Stimulated activated CD4-positive, alpha-beta T cell treated with anti-CD3 and anti-CD28 coated beads, Interleukin-12 subunit alpha, Interleukin-12 subunit beta, amount 100 ng/mL, for 4 hours (primary cell): ENCODE results near the gene ECD.
"Not testable (repeated sequence)": the region's sequence is repeated elsewhere in the genome, so short reads cannot be mapped to it uniquely, and the experiment has no call there.

Experiments
- DNase-seq: peaks from one replicate; pipeline ENCODE4 v3.0.0-alpha.2; 2020

Gene ECD

GRCh38 chr10:73156054-73156453 lies 11.8 kb downstream of the ECD start:
- no peak for DNase-seq

- no peak for DNase-seq
Observed at GRCh38 chr10:73152009-73152408, 15.8 kb downstream of the ECD start.

DNA sequence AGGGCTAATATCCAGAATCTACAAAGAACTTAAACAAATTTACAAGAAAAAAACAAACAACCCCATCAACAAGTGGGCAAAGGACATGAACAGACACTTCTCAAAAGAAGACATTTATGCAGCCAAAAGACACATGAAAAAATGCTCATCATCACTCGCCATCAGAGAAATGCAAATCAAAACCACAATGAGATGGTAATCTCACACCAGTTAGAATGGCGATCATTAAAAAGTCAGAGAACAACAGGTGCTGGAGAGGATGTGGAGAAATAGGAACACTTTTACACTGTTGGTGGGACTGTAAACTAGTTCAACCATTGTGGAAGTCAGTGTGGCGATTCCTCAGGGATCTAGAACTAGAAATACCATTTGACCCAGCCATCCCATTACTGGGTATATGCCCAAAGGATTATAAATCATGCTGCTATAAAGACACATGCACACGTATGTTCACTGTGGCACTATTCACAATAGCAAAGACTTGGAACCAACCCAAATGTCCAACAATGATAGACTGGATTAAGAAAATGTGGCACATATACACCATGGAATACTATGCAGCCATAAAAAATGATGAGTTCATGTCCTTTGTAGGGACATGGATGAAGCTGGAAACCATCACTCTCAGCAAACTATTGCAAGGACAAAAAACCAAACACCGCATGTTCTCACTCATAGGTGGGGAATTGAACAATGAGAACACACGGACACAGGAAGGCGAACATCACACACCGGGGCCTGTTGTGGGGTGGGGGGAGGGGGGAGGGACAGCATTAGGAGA lies 17.0 kb downstream of the ECD start:
- DNase-seq: not testable (repeated sequence)

GRCh38 chr10:73141603-73142002 lies 26.2 kb downstream of the ECD start:
- DNase-seq: no peak

GRCh38 chr10:73139251-73139650 lies 28.6 kb downstream of the ECD start:
- no peak for DNase-seq

- no peak for DNase-seq
Observed at GRCh38 chr10:73136627-73137026, 31.2 kb downstream of the ECD start.

DNA sequence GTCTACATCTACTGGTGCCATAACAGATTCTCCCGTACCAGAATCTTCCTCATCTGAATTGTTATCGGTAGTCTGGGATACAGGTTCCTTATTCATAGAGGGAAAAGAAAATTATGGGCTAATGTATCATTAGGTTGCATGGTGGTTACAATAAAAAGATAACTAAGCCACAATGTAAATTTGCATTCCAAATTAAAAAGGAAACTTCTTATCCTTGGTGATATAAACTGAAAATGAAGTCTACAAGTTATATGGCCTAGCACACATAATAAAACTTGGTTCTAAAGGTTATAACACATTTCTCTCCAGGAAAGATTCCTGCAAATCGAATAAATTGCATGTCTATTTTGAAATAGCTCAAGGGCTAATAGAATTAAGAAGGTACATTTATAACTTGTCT lies 33.1 kb downstream of the ECD start:
- no peak for DNase-seq

GRCh38 chr10:73131913-73132686 lies 35.7 kb downstream of the ECD start:
- no peak for DNase-seq

- DNase-seq: no peak
Observed at GRCh38 chr10:73131301-73131700, 36.5 kb downstream of the ECD start.

- DNase-seq: no peak
Observed at GRCh38 chr10:73126343-73126742, 41.5 kb downstream of the ECD start.

- no peak for DNase-seq
Observed at GRCh38 chr10:73119952-73120351, 47.9 kb downstream of the ECD start.

DNA sequence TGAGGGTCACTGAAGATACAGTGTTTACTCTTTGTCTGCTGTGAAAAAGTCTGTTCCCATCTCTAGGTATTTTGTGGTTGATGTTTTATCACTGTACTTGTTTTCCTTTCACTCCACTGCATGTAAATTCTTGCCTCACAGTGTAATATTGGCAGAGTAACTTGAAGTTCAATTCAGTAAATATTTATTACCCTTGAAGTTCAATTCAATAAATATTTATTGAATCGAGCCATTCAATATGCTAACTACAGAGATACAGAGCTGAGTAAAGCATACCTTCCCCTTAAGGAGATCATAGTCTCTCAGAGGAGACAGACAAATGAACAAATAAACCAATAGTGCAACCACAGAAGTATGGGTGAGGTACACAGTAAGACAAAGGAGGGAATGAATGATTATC lies 48.4 kb downstream of the ECD start:
- DNase-seq: no peak

DNA sequence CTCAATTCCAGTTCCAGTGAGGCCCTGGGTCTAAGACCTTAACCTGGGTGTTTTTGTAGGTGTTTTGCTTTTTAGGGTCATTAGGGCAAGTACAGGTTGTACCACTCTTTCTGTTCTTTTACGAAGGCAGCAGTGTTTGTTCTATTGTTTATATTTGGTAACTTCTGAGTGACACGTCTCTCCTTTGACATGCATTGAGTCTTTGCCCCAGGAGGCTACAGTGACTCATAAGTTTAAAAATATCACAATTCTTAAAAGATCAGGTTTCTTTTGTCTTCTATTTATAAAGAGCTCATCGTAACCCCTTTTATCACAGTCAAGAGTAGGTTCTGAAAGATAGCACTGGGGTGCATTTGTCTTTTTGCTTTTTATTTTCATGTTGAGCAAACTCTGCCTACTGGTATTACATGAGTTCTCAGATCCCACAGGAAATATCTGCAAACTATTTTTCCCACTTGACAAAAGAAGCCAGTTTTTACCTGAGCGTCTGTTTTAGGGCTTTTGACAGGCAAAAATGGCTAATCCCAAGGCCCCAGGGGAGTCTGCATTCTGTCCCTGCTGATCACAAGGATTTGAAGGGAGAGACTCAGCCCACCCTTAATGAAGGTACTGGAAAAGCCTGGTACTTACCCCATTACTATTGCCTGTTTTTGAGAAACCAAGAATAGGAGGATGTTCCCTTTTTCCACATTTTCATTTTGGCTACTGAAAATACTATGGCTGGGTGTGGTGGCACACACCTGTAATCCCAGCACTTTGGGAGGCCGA lies 49.6 kb downstream of the ECD start:
- DNase-seq: no peak

DNA sequence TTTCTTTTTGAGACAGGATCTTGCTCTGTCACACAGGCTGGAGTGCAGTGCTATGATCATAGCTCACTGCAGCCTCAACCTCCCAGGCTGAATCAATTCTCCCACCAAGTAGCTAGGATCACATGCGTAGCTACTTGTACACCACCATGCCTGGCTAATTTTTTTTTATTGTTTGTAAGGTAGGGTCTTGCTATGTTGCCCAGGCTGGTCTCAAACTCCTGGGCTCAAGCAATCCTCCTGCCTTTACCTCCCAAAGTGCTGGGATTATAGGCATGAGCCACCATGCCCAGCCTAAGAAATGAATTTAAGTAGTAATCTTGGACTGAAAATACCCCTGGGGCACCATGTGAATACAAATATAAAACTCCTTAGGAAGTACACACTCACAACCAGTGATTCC lies 51.8 kb downstream of the ECD start:
- DNase-seq: no peak

DNA sequence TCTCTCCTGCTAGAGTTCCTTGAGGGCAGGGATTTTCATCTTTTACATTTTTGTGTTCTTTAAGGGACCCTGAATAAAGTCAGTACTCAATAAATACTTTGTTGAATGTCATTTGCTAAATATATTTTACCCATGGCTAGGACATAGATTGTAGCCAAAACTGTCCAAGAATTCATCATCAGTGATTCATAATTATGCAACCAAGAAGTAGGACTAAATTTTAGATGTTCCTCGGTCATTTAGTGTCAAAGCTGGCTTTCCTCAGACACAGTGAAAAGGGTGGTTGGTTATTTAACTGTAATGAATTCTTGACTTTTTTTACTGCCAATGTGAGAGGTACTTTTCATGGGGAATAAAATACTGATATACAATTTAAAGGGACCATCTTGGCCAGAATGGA lies 54.3 kb downstream of the ECD start:
- DNase-seq: no peak

- DNase-seq: not testable (repeated sequence)
Observed at GRCh38 chr10:73112032-73112431, 55.8 kb downstream of the ECD start.

GRCh38 chr10:73110345-73110849 lies 57.4 kb downstream of the ECD start, which contains the start of gene NUDT13:
NUDT13 (plus strand) TSS chr10:73110455; CDS start chr10:73114366, 3,911 bp downstream.
- peak; percentile 22 for DNase-seq

GRCh38 chr10:73109248-73109652 lies 58.6 kb downstream of the ECD start:
- DNase-seq: not testable (repeated sequence)

GRCh38 chr10:73106301-73106700 lies 61.5 kb downstream of the ECD start:
- no peak for DNase-seq

GRCh38 chr10:73099141-73099540 lies 68.7 kb downstream of the ECD start:
- DNase-seq: no peak

DNA sequence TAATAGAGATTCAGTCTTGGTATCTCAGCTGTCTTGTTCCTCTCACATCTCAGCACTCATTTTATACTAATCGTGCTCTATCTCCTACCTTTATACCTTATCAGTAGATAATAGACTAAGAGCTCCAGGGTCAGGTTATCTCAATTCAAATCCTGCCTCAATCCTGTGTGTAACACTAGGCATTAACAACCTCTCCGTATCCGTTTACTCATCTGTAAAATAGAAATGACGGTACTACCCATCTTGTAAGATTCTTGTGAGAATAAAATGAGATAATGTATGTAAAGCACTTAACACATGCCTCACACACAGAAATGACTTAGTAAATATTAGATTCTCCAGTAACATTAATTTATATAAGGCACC lies 70.5 kb downstream of the ECD start:
- DNase-seq: no peak

- DNase-seq: peak; percentile 98
Observed at GRCh38 chr10:73096449-73097304, 71.1 kb downstream of the ECD start, which contains the start of gene P4HA1. P4HA1 (minus strand) TSS chr10:73096866; CDS start chr10:73074883, 21,983 bp downstream.
